T-cell (primary cell): ENCODE data around the gene SYCE1L. TPM values are rescaled to one million over a fixed set of nuclear protein-coding genes. Genes with fewer than 3 reads are reported as not detected.

Experiments
- ATAC-seq, 4 experiments: fragments of 200-7000 bp in 3 of 4; fragments of 150-1000 bp in 1 of 4; cut with Tn5 transposase; replicated peaks in 1 of 4; 1 replicate in 3 of 4; 2 replicates in 1 of 4; pipeline ENCODE4 v1.10.0; 2021; ENCODE audit warnings: moderate library complexity in 3 of 4, mild to moderate bottlenecking in 2 of 4, moderate number of reproducible peaks in 1 of 4
- CTCF ChIA-PET, 2 donors: fragments of 300-600 bp; sonication (Branson Sonifier 250); formaldehyde crosslinking; loops; one replicate each; lab custom pipeline; 2022; ENCODE audit warnings: antibody characterized with exemption in 2 of 2; lab: Charles Lee
- POLR2A ChIA-PET, 2 donors: fragments of 300-600 bp; sonication (Branson Sonifier 250); formaldehyde crosslinking; loops; one replicate each; lab custom pipeline; 2022; ENCODE audit warnings: antibody characterized with exemption in 2 of 2; lab: Charles Lee
- DNase-seq, 35 experiments: peaks; one replicate each; pipeline versions ENCODE4 v3.0.0 to v3.0.0-alpha.2; 2013 to 2023
- H3K27ac ChIP-seq: one replicate; pipeline ENCODE4 v1.5.1; 2013; ENCODE audit warnings: low read length
- H3K27me3 ChIP-seq, 2 experiments: replicated peaks in 1 of 2; 1 replicate in 1 of 2; 2 replicates in 1 of 2; pipeline versions ENCODE4 v1.6.1 to v1.7.0; 2013; ENCODE audit warnings: low read length in 1 of 2, mixed read lengths in 1 of 2; ENCODE audit not compliant: control insufficient read depth in 2 of 2, insufficient read depth in 2 of 2; ENCODE audit errors: extremely low read depth in 1 of 2
- H3K36me3 ChIP-seq, 2 donors: 1 replicate in 1 of 2; 2 replicates in 1 of 2; pipeline versions ENCODE4 v1.6.1 to v1.7.0; 2013; ENCODE audit warnings: low read length in 1 of 2; ENCODE audit not compliant: control insufficient read depth in 2 of 2, insufficient read depth in 1 of 2; ENCODE audit errors: extremely low read depth in 1 of 2
- H3K4me1 ChIP-seq, 2 experiments: 1 replicate in 1 of 2; 2 replicates in 1 of 2; pipeline versions ENCODE4 v1.6.1 to v1.7.0; 2013; ENCODE audit warnings: low read length in 2 of 2, mixed read lengths in 1 of 2; ENCODE audit not compliant: insufficient read depth in 2 of 2, control insufficient read depth in 1 of 2; ENCODE audit errors: extremely low read depth in 1 of 2
- H3K4me3 ChIP-seq, 2 donors: 1 replicate in 1 of 2; 2 replicates in 1 of 2; pipeline versions ENCODE4 v1.5.1 to v1.7.0; 2013; ENCODE audit warnings: mild to moderate bottlenecking in 2 of 2, low read length in 1 of 2, moderate library complexity in 1 of 2; ENCODE audit not compliant: control insufficient read depth in 1 of 2; ENCODE audit errors: extremely low read depth in 1 of 2
- H3K9me3 ChIP-seq: 2 replicates; pipeline ENCODE4 v1.7.0; 2013
- H3K27ac Mint-ChIP-seq, 2 donors: one replicate each; pipeline ENCODE4 v1.8.0; 2020 to 2021; ENCODE audit warnings: mild to moderate bottlenecking in 2 of 2, mixed read lengths in 2 of 2
- H3K27me3 Mint-ChIP-seq, 2 donors: one replicate each; pipeline ENCODE4 v1.8.0; 2021 to 2022; ENCODE audit warnings: mixed read lengths in 2 of 2
- H3K36me3 Mint-ChIP-seq: one replicate; pipeline ENCODE4 v1.8.0; 2021; ENCODE audit warnings: mixed read lengths
- H3K4me1 Mint-ChIP-seq, 3 donors: one replicate each; pipeline ENCODE4 v1.8.0; 2020 to 2022; ENCODE audit warnings: mixed read lengths in 3 of 3, mild to moderate bottlenecking in 1 of 3
- H3K4me3 Mint-ChIP-seq, 3 donors: one replicate each; pipeline ENCODE4 v1.8.0; 2020 to 2022; ENCODE audit warnings: mild to moderate bottlenecking in 3 of 3, mixed read lengths in 3 of 3, moderate library complexity in 3 of 3
- H3K9me3 Mint-ChIP-seq, 3 donors: one replicate each; pipeline ENCODE4 v1.8.0; 2020 to 2022; ENCODE audit warnings: mixed read lengths in 3 of 3
- WGBS: methylation state at CpG from one replicate; pipeline ENCODE4 v1.1.5; 2013; ENCODE audit warnings: missing lambda C conversion rate; ENCODE audit not compliant: insufficient coverage; 5-methylcytosine and 5-hydroxymethylcytosine counted together
- total RNA-seq, 35 experiments: library from RNA in 6 of 35; stranded (reverse) in 6 of 35; fragments of 120-200 nt in 1 of 35; gene quantifications; one replicate each; pipeline versions ENCODE4 v1.2.1 to v1.2.4 and lab custom pipeline; 2013 to 2026

The SYCE1L gene
- total RNA-seq, 5 donors from 2014 or later (not counting 1 experiment from before 2014, with no cell fraction given): 4.0 to 18.0 (median 16.7) TPM

- Mint-ChIP-seq H3K4me1 (no peaks in the 10 kb centered on the region), H3K36me3 (no peaks in the 10 kb centered on the region), H3K9me3 (no peaks in the 10 kb centered on the region), H3K27ac (no peak overlapping the region), H3K27me3 (peaks cover 32 to 35% of the 10 kb centered on the region in 2 donors), H3K4me3 (no peak overlapping the region)
- Histone ChIP-seq H3K27ac (no peak overlapping the region), H3K4me3 (no peak overlapping the region), H3K36me3 (no peaks in the 10 kb centered on the region), H3K9me3 (no peaks in the 10 kb centered on the region), H3K27me3 (peaks cover 0 to 7% of the 10 kb centered on the region in 2 experiments), H3K4me1 (no peaks in the 10 kb centered on the region)
- POLR2A ChIA-PET: no interaction called here
- CTCF ChIA-PET: interaction anchor here in 1 of 2 donors (0.6 to 1.1 kb wide), 2 partner anchors 69 to 1967 kb away, joined by 3 read pairs; no protein-coding TSS in a partner anchor
- WGBS: 33% methylated on average over 1 of the region's 4 CpGs
- DNase-seq (no peak), ATAC-seq (no peak)
Measured at GRCh38 chr16:77168901-77169300, 30.3 kb upstream of the SYCE1L start.

DNA sequence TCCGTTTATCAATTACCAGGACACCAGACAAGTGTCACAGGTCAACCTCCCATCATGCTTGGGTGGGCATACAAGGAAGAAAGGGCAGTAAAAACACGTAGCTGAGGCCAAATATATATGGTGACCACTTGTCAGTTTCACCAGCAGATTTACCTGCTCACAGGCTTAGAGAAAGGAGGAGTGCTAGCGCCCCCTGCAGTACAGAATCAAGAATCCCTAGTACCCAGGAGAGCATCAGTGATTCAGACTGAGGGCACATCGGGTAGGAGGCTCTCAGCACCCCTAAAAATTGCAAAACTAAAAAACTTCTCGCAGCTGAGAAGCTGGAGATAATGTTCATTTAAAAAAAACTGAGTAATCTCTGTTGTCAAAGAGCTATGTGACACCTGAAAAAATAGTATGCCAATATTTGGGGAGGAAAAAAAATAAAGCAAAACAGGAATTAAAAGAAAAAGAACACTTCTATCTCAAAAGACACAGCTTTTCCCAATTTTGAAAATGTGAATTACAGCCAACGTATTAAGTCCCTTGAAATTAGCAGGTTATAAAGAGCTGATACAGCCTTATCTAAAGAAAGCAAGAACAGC lies 29.5 kb upstream of the SYCE1L start:
- H3K36me3 ChIP-seq: no peaks in the 10 kb centered on the region
- no peaks in the 10 kb centered on the region for H3K4me1 ChIP-seq
- ATAC-seq: no peak
- ChIA-PET CTCF (interaction anchor here (0.7 to 1.3 kb wide), 5 partner anchors 10 to 1970 kb away, joined by 3 to 6 read pairs (median 3); no protein-coding TSS in a partner anchor), POLR2A (no interaction called here)
- Mint-ChIP-seq H3K27ac (no peak overlapping the region), H3K36me3 (no peaks in the 10 kb centered on the region), H3K4me3 (no peak overlapping the region), H3K4me1 (no peaks in the 10 kb centered on the region), H3K9me3 (no peaks in the 10 kb centered on the region), H3K27me3 (peaks cover 38 to 40% of the 10 kb centered on the region in 2 donors)
- H3K9me3 ChIP-seq: no peaks in the 10 kb centered on the region
- 46% methylated on average over 2 of the region's 6 CpGs for WGBS
- H3K27me3 ChIP-seq: peaks cover 0 to 7% of the 10 kb centered on the region in 2 experiments
- DNase-seq: peak in 25 of 35 experiments; percentile 7 to 64 (median 28)
- no peak overlapping the region for H3K4me3 ChIP-seq
- no peak overlapping the region for H3K27ac ChIP-seq

GRCh38 chr16:77170805-77171204 lies 28.4 kb upstream of the SYCE1L start:
- DNase-seq: no peak
- Mint-ChIP-seq H3K4me3 (no peak overlapping the region), H3K9me3 (no peaks in the 10 kb centered on the region), H3K27me3 (peaks cover 41 to 45% of the 10 kb centered on the region in 2 donors), H3K36me3 (no peaks in the 10 kb centered on the region), H3K4me1 (no peaks in the 10 kb centered on the region), H3K27ac (no peak overlapping the region)
- peaks cover 0 to 7% of the 10 kb centered on the region in 2 experiments for H3K27me3 ChIP-seq
- no peak overlapping the region for H3K27ac ChIP-seq
- WGBS: no CpG with 5 or more reads among the region's 4 CpGs
- H3K9me3 ChIP-seq: no peaks in the 10 kb centered on the region
- no peaks in the 10 kb centered on the region for H3K4me1 ChIP-seq
- H3K4me3 ChIP-seq: no peak overlapping the region
- no peak for ATAC-seq
- ChIA-PET CTCF (interaction anchor here (0.6 to 1.6 kb wide), 12 partner anchors 8 to 1972 kb away, joined by 3 to 6 read pairs (median 4); no protein-coding TSS in a partner anchor), POLR2A (interaction anchor here in 1 of 2 donors (0.5 kb wide), 1 partner anchor 108 kb away, joined by 3 read pairs; no protein-coding TSS in a partner anchor)
- H3K36me3 ChIP-seq: no peaks in the 10 kb centered on the region

- H3K36me3 ChIP-seq: no peaks in the 10 kb centered on the region
- H3K4me3 Mint-ChIP-seq: no peak overlapping the region
- H3K27ac ChIP-seq: no peak overlapping the region
- DNase-seq (peak in 7 of 35 experiments; percentile 18 to 71 (median 34)), ATAC-seq (peak; percentile 60 to 70 (median 64))
- H3K4me1 ChIP-seq: no peaks in the 10 kb centered on the region
- no peaks in the 10 kb centered on the region for H3K9me3 Mint-ChIP-seq
- H3K4me1 Mint-ChIP-seq: no peaks in the 10 kb centered on the region
- H3K27me3 ChIP-seq: peaks cover 0 to 4% of the 10 kb centered on the region in 2 experiments
- no peaks in the 10 kb centered on the region for H3K9me3 ChIP-seq
- ChIA-PET POLR2A (no interaction called here), CTCF (interaction anchor here (0.5 to 1.6 kb wide), 12 partner anchors 7 to 1973 kb away, joined by 3 to 6 read pairs (median 3); no protein-coding TSS in a partner anchor)
- H3K36me3 Mint-ChIP-seq: no peaks in the 10 kb centered on the region
- no peak overlapping the region for H3K27ac Mint-ChIP-seq
- no CpG with 5 or more reads among the region's 5 CpGs for WGBS
- no peak overlapping the region for H3K4me3 ChIP-seq
- peaks cover 43 to 50% of the 10 kb centered on the region in 2 donors for H3K27me3 Mint-ChIP-seq
Measured at GRCh38 chr16:77171745-77172635, 27.2 kb upstream of the SYCE1L start.

DNA sequence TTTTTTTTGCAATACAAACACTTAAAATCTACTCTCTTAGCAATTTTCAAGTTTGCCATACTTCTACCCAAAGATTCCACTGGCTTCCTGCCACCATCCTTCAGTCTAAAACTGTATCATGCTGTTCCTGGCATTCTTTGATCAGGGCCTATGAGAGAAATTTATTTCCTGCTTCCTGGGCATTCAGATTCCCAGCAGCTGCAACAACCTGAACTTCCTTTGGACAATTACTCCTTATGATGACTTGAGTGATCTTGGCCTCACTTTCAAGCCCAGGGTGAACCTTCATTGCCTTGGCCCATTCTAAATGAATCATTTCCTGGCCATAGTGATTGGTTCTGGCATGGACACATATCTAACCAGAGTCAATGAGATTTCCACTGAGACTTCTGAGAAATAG lies 26.3 kb upstream of the SYCE1L start:
- POLR2A ChIA-PET: no interaction called here
- H3K27ac ChIP-seq: no peak overlapping the region
- Mint-ChIP-seq H3K4me1 (no peaks in the 10 kb centered on the region), H3K4me3 (no peak overlapping the region), H3K27ac (no peak overlapping the region), H3K9me3 (no peaks in the 10 kb centered on the region), H3K27me3 (peaks cover 45 to 47% of the 10 kb centered on the region in 2 donors), H3K36me3 (no peaks in the 10 kb centered on the region)
- no peaks in the 10 kb centered on the region for H3K36me3 ChIP-seq
- H3K27me3 ChIP-seq: peaks cover 0 to 4% of the 10 kb centered on the region in 2 experiments
- CTCF ChIA-PET: no interaction called here
- H3K4me3 ChIP-seq: no peak overlapping the region
- no peaks in the 10 kb centered on the region for H3K4me1 ChIP-seq
- no peaks in the 10 kb centered on the region for H3K9me3 ChIP-seq
- DNase-seq (no peak), ATAC-seq (no peak)

GRCh38 chr16:77183137-77183536 lies 16.1 kb upstream of the SYCE1L start:
- ChIA-PET POLR2A (no interaction called here), CTCF (no interaction called here)
- no peaks in the 10 kb centered on the region for H3K36me3 ChIP-seq
- peaks cover 0 to 2% of the 10 kb centered on the region in 2 experiments for H3K27me3 ChIP-seq
- Mint-ChIP-seq H3K27ac (no peak overlapping the region), H3K36me3 (no peaks in the 10 kb centered on the region), H3K4me1 (no peaks in the 10 kb centered on the region), H3K27me3 (peaks cover 14 to 19% of the 10 kb centered on the region in 2 donors), H3K4me3 (no peak overlapping the region), H3K9me3 (no peaks in the 10 kb centered on the region)
- WGBS: no CpG with 5 or more reads among the region's 1 CpG
- ATAC-seq: no peak
- H3K4me1 ChIP-seq: no peaks in the 10 kb centered on the region
- H3K9me3 ChIP-seq: no peaks in the 10 kb centered on the region
- no peak overlapping the region for H3K4me3 ChIP-seq
- no peak for DNase-seq
- H3K27ac ChIP-seq: no peak overlapping the region
